Colonic mucosa (tissue), 4 donors: Measurements from ENCODE around the gene PARD3B. TPM values are rescaled to one million over a fixed set of nuclear protein-coding genes. Genes with fewer than 3 reads are reported as not detected.

ENCODE experiments used
- DNase-seq: peaks from one replicate; pipeline ENCODE4 v3.0.0-alpha.2; 2020
- H3K27ac ChIP-seq: fragments of 200-600 bp; one replicate; pipeline ENCODE4 v1.8.0; 2021
- H3K27me3 ChIP-seq: fragments of 200-600 bp; one replicate; pipeline ENCODE4 v1.8.0; 2021
- H3K36me3 ChIP-seq: fragments of 200-600 bp; one replicate; pipeline ENCODE4 v1.8.0; 2021
- H3K4me1 ChIP-seq: fragments of 200-600 bp; one replicate; pipeline ENCODE4 v1.8.0; 2021; ENCODE audit warnings: mild to moderate bottlenecking
- H3K4me3 ChIP-seq: fragments of 200-600 bp; one replicate; pipeline ENCODE4 v1.8.0; 2021
- H3K9ac ChIP-seq, 2 donors: one replicate each; pipeline ENCODE4 v1.7.0; 2013; ENCODE audit warnings: control low read depth in 2 of 2, low read depth in 2 of 2, low read length in 2 of 2
- H3K9me3 ChIP-seq: fragments of 200-600 bp; one replicate; pipeline ENCODE4 v1.8.0; 2021
- intact Hi-C: fragments of 100-400 bp; cut with DNase I; formaldehyde crosslinking; loops from one replicate; pipeline ENCODE4 v1.14.1; 2022
- total RNA-seq, 2 donors: library from RNA; stranded (reverse); fragmentation: NEBNext Ultra II Directional in 1 of 2; extraction: Animal tissue kit (Norgen Biotek cat#: 25700) in 1 of 2; gene quantifications; one replicate each; pipeline ENCODE4 v1.2.1, GENCODE V29; 2021
- TF ChIP-seq, protein P1 (sequence below): fragments of 200-600 bp; IDR thresholded peaks from one replicate; pipeline ENCODE4 v1.8.0; 2022; ENCODE audit warnings: antibody characterized with exemption, mild to moderate bottlenecking
- donor health status: healthy.
- donor health status: DM: no; HTN: no; CAD: no.
- donor health status: DM: no; HTN: no; CAD: no.

PARD3B gene
- total RNA-seq, 2 donors from 2014 or later = 20.0 to 24.2 TPM

DNA sequence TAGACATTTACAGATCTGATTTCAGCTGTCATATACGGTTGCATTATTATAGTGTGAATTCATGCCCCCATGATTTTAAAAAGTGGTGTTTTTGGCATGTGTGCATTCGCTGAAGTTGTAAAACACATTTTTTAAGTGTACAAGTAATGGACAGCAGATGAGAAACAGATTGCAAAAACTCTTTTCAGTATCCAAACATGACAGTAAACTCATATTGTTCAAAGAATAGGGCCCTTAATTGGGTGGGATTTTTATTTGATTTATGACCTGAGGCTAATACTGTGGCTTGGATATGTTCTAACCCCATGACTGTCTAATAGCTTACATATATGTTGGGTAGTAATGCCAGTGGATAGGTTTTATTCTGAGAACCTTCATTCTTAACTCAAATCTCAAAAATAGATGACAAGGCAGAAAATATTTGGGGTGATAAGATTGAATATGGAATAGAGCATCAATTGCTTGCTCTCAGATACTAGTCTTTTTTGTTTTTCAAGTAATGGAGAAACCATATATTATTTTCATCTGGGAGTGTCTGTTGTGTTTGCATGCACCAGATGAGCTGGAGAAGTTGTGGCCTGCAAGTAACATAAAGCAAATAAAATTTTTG, 118.6 kb downstream of the PARD3B start:
- Histone ChIP-seq H3K27me3 (no peaks in the 10 kb centered on the region), H3K36me3 (no peaks in the 10 kb centered on the region), H3K9ac (no peak overlapping the region), H3K27ac (no peak overlapping the region), H3K4me1 (no peaks in the 10 kb centered on the region), H3K9me3 (no peaks in the 10 kb centered on the region), H3K4me3 (no peak overlapping the region)
- TF ChIP-seq, protein P1, sequence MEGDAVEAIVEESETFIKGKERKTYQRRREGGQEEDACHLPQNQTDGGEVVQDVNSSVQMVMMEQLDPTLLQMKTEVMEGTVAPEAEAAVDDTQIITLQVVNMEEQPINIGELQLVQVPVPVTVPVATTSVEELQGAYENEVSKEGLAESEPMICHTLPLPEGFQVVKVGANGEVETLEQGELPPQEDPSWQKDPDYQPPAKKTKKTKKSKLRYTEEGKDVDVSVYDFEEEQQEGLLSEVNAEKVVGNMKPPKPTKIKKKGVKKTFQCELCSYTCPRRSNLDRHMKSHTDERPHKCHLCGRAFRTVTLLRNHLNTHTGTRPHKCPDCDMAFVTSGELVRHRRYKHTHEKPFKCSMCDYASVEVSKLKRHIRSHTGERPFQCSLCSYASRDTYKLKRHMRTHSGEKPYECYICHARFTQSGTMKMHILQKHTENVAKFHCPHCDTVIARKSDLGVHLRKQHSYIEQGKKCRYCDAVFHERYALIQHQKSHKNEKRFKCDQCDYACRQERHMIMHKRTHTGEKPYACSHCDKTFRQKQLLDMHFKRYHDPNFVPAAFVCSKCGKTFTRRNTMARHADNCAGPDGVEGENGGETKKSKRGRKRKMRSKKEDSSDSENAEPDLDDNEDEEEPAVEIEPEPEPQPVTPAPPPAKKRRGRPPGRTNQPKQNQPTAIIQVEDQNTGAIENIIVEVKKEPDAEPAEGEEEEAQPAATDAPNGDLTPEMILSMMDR = no peak
- DNase-seq = no peak
- intact Hi-C loops = no loop called here

DNA sequence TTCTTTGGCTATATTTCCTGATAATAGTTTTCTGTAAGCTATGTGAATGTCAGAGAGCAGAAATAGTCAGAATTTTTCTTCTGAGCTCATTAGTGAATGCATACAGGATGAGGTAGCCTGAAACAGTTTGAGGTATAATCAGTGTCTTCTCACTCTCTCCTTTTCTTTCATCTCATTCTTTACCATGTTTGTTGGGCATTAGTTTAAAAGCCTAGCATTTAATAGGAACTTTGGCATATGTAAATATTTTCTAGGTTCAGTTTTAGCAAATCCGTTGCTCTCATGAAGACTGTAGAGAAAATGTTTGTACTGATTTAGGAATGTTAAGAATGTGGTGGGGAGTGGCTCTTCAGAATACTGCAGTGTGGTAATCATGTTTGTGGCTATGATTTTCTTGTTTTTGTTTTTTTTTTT, 119.4 kb downstream of the PARD3B start:
- H3K27ac ChIP-seq = no peak overlapping the region
- TF ChIP-seq, protein P1 = no peak
- H3K36me3 ChIP-seq = no peaks in the 10 kb centered on the region
- intact Hi-C loops = no loop called here
- H3K4me3 ChIP-seq = no peak overlapping the region
- DNase-seq = no peak
- H3K4me1 ChIP-seq = no peaks in the 10 kb centered on the region
- no peaks in the 10 kb centered on the region for H3K9me3 ChIP-seq
- H3K27me3 ChIP-seq = no peaks in the 10 kb centered on the region
- H3K9ac ChIP-seq = no peak overlapping the region

DNA sequence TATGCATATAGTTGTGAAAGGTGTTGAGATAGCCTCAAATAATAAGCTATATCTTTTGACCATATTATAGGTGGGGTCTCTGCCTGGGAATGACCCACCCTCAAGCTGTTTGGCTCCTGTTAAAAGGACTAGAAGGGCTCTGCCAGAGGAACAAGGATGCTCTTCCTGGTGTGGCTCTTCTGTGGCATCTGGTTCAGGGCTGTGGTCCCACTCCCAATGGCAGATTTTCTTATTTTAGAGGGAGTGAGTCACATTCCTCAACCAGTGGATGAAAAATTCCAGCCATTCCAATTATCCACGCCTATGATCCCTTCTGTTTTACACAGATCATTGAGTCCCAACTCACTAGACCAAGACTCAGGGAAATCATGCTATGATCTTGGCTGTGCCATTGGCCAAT, 119.9 kb downstream of the PARD3B start:
- H3K27ac ChIP-seq = no peak overlapping the region

GRCh38 chr2:204665771-204666170, 120.5 kb downstream of the PARD3B start:
- DNase-seq = no peak
- Histone ChIP-seq H3K27me3 (no peaks in the 10 kb centered on the region), H3K4me1 (no peaks in the 10 kb centered on the region), H3K27ac (no peak overlapping the region), H3K9me3 (no peaks in the 10 kb centered on the region), H3K36me3 (no peaks in the 10 kb centered on the region), H3K4me3 (no peak overlapping the region), H3K9ac (no peak overlapping the region)
- intact Hi-C loops = no loop called here
- TF ChIP-seq, protein P1 = no peak

More for the DNA sequence above, 119.9 kb downstream of the PARD3B start:
- no peaks in the 10 kb centered on the region for H3K36me3 ChIP-seq
- H3K9me3 ChIP-seq = no peaks in the 10 kb centered on the region
- H3K9ac ChIP-seq = no peak overlapping the region
- TF ChIP-seq, protein P1 = no peak
- no peak for DNase-seq
- H3K4me1 ChIP-seq = no peaks in the 10 kb centered on the region
- H3K27me3 ChIP-seq = no peaks in the 10 kb centered on the region
- no peak overlapping the region for H3K4me3 ChIP-seq
- intact Hi-C loops = no loop called here

DNA sequence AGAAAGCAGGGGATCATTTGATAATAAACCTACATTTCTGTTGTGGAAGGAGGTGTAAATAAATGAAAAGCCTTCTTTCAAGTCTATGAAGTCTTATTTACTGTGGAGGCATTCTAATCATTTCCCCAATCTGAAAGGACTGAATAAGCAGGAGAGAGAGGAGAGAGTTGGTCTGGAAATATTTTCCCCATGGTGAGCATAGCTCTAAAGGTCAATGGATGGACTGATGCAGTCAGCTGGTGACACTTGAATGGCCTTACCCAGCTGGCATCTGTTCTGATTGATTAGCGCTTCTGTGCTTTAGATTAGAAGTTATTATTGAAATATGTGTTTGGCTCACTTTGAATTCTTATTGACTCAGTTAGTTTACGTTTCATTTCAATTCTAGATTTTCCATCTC, 122.7 kb downstream of the PARD3B start:
- no peaks in the 10 kb centered on the region for H3K27me3 ChIP-seq
- no peak for DNase-seq
- no peak overlapping the region for H3K27ac ChIP-seq
- H3K4me1 ChIP-seq = no peaks in the 10 kb centered on the region
- no peak overlapping the region for H3K4me3 ChIP-seq
- no peaks in the 10 kb centered on the region for H3K36me3 ChIP-seq
- no peak overlapping the region for H3K9ac ChIP-seq
- H3K9me3 ChIP-seq = no peaks in the 10 kb centered on the region
- intact Hi-C loops = no loop called here
- TF ChIP-seq, protein P1 = no peak
